T-helper 2 cell treated with Interferon-gamma antibody and Interleukin-4, amounts not matched to agents 5 μg/mL and 100 μg/mL, for 36 hours (primary cell): Measurements from ENCODE around the gene C16orf96.
A peak's percentile ranks its signal among the peaks of the same experiment; 100 is the strongest.

Source experiments
- DNase-seq: peaks from one replicate; pipeline ENCODE4 v3.0.0; 2021; ENCODE audit warnings: low spot score
- H3K27ac Mint-ChIP-seq: one replicate; pipeline ENCODE4 v1.8.0; 2021; ENCODE audit warnings: mild to moderate bottlenecking, mixed read lengths
- H3K27me3 Mint-ChIP-seq: one replicate; pipeline ENCODE4 v1.8.0; 2021; ENCODE audit warnings: low read depth, mixed read lengths
- H3K36me3 Mint-ChIP-seq: one replicate; pipeline ENCODE4 v1.8.0; 2021; ENCODE audit warnings: low read depth, mixed read lengths
- H3K4me1 Mint-ChIP-seq: one replicate; pipeline ENCODE4 v1.8.0; 2021; ENCODE audit warnings: low read depth, mixed read lengths
- H3K4me3 Mint-ChIP-seq: one replicate; pipeline ENCODE4 v1.8.0; 2022; ENCODE audit warnings: mild to moderate bottlenecking, moderate library complexity, mixed read lengths
- H3K9me3 Mint-ChIP-seq: one replicate; pipeline ENCODE4 v1.8.0; 2021; ENCODE audit warnings: mixed read lengths

Gene C16orf96

DNA sequence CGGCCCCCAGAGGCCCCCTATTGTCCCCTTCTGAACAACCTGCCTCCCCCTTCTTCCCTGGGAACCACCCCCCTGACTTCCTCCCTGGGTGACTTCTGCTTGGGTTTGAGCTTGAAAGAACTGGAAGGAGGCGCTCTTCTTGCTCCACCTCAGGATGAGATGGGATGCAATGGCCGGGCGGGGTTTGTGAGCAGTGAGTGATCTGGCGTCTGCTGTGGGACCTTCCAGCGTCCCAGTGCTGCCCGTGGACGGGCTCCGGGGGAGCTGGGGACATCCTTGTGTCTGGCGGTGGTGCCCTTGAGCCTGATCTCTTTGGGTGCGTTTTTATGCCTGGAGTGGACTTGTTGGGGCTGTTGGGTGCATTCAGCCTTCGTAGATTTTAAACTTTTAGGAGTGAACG lies 80.1 kb downstream of the C16orf96 start:
- Mint-ChIP-seq H3K9me3 (peaks cover 5% of the 10 kb centered on the region), H3K4me3 (no peak overlapping the region), H3K27me3 (no peaks in the 10 kb centered on the region), H3K27ac (no peak overlapping the region), H3K4me1 (peaks cover 3% of the 10 kb centered on the region), H3K36me3 (peaks cover 15% of the 10 kb centered on the region)
- no peak for DNase-seq

GRCh38 chr16:4637501-4638166 lies 81.5 kb downstream of the C16orf96 start:
- H3K27ac Mint-ChIP-seq: no peak overlapping the region
- H3K27me3 Mint-ChIP-seq: no peaks in the 10 kb centered on the region
- DNase-seq: no peak
- H3K9me3 Mint-ChIP-seq: no peaks in the 10 kb centered on the region
- H3K4me1 Mint-ChIP-seq: peaks cover 3% of the 10 kb centered on the region
- no peak overlapping the region for H3K4me3 Mint-ChIP-seq
- H3K36me3 Mint-ChIP-seq: peaks cover 7% of the 10 kb centered on the region

DNA sequence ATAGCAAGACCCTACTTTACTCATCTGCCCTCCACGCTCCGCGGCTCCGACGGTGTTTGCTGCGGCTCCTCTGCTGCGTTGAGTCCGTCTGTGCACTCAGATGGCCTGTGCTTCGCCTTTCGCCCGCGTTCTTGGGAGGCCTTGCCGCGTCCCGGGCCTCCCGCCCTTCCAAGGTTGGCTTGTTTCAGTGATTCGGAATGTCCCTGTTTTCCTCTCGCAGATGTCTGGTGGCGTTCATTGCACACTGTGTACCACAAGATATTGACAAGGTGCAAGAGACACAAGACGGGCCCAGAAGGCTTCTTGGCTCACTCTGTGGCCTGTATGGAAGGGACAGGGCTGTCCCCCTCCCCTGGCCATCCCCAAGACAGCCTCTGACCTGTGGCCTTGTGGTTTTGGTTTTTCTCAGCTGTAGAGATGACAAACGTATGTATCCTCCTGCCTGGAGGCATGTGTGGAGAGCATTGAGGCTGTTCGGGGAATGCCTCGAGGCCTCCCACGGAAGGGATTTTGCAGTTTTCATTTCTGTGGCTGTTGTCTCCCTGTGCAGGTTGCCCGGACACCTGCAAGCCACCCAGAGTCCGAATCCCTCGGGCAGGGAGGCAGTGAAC lies 83.9 kb downstream of the C16orf96 start:
- no peak for DNase-seq
- H3K27me3 Mint-ChIP-seq: no peaks in the 10 kb centered on the region
- H3K9me3 Mint-ChIP-seq: no peaks in the 10 kb centered on the region
- H3K4me3 Mint-ChIP-seq: no peak overlapping the region
- H3K4me1 Mint-ChIP-seq: peaks cover 3% of the 10 kb centered on the region
- H3K27ac Mint-ChIP-seq: no peak overlapping the region
- peaks cover 5% of the 10 kb centered on the region for H3K36me3 Mint-ChIP-seq

DNA sequence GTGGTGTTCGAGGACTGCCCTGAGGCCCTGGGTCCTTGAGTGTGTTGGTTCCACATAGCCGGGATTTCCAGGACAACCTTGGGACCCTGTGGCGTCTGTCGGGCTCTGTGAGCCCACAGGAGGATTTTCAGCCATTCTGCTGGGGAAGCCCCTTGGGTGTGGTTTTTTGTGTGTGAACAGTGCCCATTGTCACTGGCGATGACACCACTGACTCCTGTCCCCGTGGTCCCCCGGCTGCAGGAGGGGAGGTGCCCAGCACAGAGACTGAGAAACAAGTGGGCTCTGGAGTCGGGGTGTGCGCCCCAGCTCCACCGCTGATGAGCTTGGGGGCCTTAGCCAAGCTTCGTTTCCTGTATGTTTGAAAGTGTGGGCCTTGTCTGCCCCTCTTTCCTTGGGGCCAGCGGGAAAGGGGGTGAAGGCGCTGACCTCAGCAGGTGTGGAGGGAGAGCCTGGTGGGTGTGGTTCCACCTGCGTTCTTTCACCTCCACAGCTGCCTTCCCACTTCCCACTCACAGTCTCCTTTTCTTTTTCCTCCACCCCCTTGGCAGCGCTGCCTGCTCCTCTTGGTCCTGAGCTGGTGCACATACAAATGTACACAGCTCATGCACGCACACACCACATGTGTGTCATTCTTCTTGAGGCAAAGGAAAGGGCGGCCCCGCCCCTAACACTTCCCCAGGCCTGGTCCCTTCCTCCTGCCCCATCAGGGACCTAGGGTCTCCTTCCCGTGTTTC lies 84.6 kb downstream of the C16orf96 start:
- H3K27me3 Mint-ChIP-seq: no peaks in the 10 kb centered on the region
- H3K36me3 Mint-ChIP-seq: peaks cover 10% of the 10 kb centered on the region
- peaks cover 6% of the 10 kb centered on the region for H3K4me1 Mint-ChIP-seq
- peak overlapping the region; percentile 55 for H3K27ac Mint-ChIP-seq
- H3K4me3 Mint-ChIP-seq: no peak overlapping the region
- H3K9me3 Mint-ChIP-seq: no peaks in the 10 kb centered on the region
- no peak for DNase-seq

DNA sequence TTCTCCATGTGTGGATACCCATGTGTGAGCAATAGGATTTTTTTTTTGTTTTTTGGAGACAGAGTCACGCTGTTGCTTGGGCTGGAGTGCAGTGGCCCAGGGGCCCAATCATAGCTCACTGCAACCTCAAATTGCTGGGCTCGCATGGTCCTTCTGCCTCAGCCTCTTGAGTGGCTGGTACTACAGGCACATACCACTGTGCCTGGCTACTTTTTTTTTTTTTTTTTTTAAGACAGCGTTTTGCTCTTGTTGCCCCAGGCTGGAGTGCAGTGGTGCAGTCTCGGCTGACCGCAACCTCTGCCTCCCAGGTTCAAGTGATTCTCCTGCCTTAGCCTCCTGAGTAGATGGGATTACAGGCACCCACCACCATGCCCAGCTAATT lies 85.2 kb downstream of the C16orf96 start:
- Mint-ChIP-seq H3K27me3 (no peaks in the 10 kb centered on the region), H3K27ac (no peak overlapping the region), H3K36me3 (peaks cover 8% of the 10 kb centered on the region), H3K4me3 (no peak overlapping the region), H3K4me1 (peaks cover 6% of the 10 kb centered on the region), H3K9me3 (no peaks in the 10 kb centered on the region)
- no peak for DNase-seq

- no peaks in the 10 kb centered on the region for H3K27me3 Mint-ChIP-seq
- H3K36me3 Mint-ChIP-seq: peaks cover 8% of the 10 kb centered on the region
- H3K27ac Mint-ChIP-seq: no peak overlapping the region
- H3K4me3 Mint-ChIP-seq: no peak overlapping the region
- peaks cover 6% of the 10 kb centered on the region for H3K4me1 Mint-ChIP-seq
- H3K9me3 Mint-ChIP-seq: no peaks in the 10 kb centered on the region
- DNase-seq: no peak
These were observed 85.8 kb downstream of the C16orf96 start for GRCh38 chr16:4641895-4642294.

DNA sequence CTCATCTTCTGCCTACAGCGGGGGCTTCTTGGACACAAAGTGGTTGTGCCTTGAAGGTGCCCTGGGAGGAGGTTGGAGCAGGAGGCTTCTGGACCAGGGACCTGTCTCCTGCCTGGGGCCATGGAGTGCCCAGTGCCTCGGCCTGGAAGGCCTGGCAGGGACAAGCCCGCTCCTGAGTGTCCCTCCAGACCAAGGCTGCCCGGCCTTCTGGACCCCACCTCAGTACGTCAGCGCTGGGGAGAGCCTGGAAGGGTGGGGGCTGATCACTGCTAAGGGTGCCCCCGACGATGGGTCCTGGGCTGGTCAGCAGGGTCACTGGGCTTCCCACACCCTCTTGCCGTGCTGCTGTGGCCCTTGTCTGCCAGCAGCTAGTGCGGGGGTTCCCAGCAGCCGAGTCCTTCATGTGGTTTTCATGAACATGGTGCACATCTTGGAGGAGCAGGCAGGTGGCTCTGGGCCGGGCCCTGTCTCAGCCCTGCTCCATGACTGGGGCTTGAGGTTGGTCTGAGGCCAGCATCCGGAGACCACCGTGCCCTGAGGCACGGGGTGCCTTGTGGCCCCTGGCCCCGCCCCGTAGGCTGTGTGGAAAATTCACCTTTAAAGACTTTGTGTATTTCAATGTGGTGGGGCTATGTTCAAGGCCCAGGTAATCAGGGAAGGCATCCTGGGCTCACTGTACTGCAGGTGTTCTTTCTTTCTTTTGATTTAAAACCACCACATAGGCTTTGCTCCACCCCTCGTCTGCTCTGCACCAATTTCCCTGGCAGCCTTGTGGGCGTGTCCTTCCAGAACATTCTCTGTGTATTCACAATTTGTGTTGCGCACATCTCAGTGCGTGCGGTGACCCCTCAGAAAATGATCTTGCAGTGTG lies 90.9 kb downstream of the C16orf96 start:
- Mint-ChIP-seq H3K27me3 (no peaks in the 10 kb centered on the region), H3K9me3 (no peaks in the 10 kb centered on the region), H3K36me3 (peaks cover 28% of the 10 kb centered on the region), H3K27ac (no peak overlapping the region), H3K4me3 (no peak overlapping the region), H3K4me1 (peaks cover 20% of the 10 kb centered on the region)
- no peak for DNase-seq

- peaks cover 20% of the 10 kb centered on the region for H3K4me1 Mint-ChIP-seq
- H3K27ac Mint-ChIP-seq: no peak overlapping the region
- no peaks in the 10 kb centered on the region for H3K27me3 Mint-ChIP-seq
- no peak for DNase-seq
- peaks cover 28% of the 10 kb centered on the region for H3K36me3 Mint-ChIP-seq
- no peak overlapping the region for H3K4me3 Mint-ChIP-seq
- H3K9me3 Mint-ChIP-seq: no peaks in the 10 kb centered on the region
These were observed 91.5 kb downstream of the C16orf96 start for GRCh38 chr16:4647644-4647980.

GRCh38 chr16:4648917-4649316 lies 92.8 kb downstream of the C16orf96 start:
- Mint-ChIP-seq H3K9me3 (no peaks in the 10 kb centered on the region), H3K4me1 (peaks cover 20% of the 10 kb centered on the region), H3K27ac (no peak overlapping the region), H3K27me3 (no peaks in the 10 kb centered on the region), H3K36me3 (peaks cover 33% of the 10 kb centered on the region), H3K4me3 (no peak overlapping the region)
- DNase-seq: no peak

DNA sequence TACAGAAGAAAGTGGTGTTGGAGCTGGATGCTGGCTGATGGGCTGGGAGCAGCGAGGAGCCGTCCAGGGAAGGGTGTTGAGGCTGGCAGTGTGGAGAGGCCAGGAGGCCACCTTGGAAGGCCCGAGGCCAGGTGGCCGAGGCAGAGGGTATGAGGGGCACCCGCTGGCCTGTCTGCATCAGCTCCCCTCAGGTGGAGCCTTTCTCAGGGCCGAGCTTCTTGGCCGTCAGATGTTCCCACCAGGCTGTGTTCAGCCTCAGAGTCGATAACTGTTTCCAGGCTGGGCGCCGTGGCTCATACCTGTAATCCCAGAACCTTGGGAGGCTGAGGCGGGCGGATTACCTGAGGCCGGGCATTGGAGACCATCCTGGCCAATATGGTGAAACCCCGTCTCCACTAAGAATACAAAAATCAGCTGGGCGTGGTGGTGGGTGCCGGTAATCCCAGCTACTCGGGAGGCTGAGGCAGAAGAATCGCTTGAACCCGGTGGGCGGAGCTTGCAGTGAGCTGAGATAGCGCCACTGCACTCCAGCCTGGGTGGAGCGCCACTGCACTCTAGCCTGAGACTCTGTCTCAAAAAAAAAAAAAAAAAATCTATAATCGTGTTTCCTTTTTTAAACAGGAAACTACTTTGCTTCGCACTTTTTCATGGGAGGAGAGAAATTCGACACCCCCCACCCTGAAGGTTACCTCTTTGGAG lies 93.8 kb downstream of the C16orf96 start:
- DNase-seq: no peak
- H3K9me3 Mint-ChIP-seq: no peaks in the 10 kb centered on the region

More for the DNA sequence above, 93.8 kb downstream of the C16orf96 start:
- H3K4me3 Mint-ChIP-seq: no peak overlapping the region
- H3K27me3 Mint-ChIP-seq: no peaks in the 10 kb centered on the region
- H3K27ac Mint-ChIP-seq: no peak overlapping the region
- peaks cover 37% of the 10 kb centered on the region for H3K36me3 Mint-ChIP-seq
- peaks cover 20% of the 10 kb centered on the region for H3K4me1 Mint-ChIP-seq
